Measurements from ENCODE around the gene ESR2.
"Not testable (repeated sequence)": the region's sequence is repeated elsewhere in the genome, so short reads cannot be mapped to it uniquely, and the experiment has no call there.

ESR2 gene

DNA sequence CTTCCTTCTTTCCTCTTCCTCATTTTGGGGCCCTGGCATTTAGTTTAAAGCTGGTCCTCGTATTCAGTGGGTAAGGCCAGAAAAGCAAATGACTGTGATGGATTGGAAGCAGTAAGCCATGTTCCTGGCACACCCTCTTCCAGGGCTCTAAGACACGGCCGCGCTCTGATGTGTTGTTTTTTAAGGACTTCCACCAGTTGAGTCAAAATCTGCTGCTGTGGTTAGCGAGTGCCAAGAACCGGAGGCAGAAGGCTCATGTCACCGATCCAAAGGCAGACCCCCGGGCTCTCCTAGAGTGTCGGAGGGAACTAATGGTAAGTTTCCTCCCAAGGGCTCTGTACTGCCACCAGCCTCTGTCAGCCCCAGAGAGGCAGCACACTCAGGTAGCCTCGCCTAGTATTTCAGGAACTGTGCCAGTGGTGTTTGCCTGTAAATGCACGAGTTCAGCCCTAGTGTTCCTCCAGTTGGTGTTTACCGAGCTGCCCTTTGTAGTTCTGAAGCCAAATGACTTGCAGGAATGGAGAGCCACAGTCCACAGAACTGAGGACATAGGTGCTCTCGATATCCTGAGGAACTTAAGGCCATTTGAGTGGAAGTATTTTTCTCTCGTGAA, 72.7 kb downstream of the ESR2 start:
- DNase-seq (ENCODE audit: low read depth in 3 of 3): no peak

DNA sequence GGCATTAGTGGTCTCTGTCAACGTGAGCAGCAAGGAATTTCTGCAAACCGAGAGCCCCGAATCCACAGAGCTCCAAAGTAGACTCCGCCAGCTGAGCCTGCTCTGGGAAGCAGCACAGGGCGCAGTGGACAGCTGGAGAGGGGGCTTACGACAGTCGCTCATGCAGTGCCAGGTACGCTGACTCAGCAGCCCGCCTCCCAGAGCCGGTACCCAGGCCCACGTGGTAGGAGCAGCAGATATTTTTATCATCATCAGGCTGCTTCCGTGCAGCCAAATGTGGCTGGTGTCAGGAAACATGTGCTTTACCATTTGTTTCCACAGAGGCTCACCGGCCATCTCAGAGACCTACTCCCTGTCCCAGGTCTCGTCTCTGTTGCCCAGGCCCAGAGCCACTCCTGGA, 73.7 kb downstream of the ESR2 start:
- no peak for DNase-seq (ENCODE audit: low read depth in 3 of 3)

DNA sequence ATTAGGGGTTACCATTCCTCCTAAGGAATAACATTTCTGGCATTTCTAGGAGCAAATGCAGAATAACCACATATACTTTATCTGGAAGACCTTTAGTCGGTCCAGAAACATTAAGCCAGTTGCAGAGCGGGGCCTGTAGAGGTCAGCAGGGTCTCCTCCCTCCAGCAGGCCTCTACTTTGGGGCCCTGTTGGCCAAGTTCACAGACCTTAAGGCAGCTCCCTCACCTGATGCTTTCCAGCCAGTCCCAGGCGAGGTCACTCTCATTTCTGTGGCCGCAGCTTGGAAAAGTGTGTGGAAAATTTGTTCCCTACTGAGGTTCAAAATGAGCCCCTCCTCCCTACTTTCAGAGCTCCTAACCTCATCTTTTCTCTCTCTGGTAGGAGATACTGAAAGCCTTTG, 74.1 kb downstream of the ESR2 start:
- no peak for DNase-seq (ENCODE audit: low read depth in 3 of 3)

DNA sequence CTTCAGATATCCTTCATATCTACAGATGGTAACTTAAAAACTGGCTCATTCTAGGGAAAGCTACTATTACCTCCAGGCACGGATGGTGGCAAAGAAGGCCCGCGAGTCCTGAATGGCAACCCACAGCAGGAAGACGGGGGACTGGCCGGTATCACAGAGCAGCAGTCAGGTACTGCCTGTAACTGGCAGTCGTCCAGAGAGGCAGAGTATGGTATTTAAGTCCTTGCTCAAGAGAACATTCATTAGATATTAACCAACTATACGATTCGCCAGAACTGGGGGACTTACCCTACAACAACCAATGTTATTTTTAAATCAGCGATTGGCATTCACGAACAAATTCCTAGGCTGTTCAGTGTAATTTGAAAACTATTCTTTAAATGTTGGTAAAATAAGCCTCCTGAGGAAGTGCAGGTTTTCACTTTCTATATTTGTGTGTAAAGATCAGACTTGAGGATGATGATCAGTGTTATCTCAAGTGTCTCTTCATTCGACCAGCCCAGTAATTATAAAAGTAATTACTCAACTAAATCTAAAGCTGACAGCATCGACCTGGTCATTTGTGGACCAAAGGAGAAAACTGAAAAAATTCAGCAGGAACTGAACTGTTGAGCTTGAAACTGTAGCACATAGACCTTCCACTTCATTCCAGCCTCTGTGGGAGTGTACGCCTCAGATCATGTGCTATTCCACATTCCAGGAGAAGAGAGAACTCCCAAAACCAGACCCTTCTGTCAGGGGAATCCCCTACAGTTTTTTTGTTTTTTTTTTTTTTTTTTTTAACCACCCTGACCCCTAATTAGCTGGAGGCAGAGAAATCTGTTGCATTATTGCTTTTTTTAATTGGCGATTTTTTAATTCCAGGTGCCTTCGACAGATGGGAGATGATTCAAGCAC, 75.6 kb downstream of the ESR2 start:
- no peak for DNase-seq (ENCODE audit: low read depth in 3 of 3)

DNA sequence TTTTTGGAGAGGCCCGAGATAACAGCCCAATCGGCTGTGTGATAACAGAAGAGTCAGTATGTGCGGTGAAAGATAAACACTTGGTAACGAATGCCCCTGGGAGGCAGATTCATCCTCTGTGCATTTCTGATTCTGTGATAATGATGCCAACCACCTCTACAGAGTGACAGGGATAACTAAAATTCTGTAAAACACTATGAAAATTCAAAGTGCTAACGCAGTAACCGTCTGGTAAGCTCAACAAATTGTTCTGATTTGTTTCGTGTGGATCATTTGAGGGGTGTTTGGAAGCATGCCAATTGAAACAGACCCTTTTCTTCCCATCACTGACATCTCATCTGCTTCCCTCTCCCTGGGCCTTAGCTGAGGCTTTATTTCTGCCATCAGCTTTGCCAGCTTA, 76.3 kb downstream of the ESR2 start:
- DNase-seq (ENCODE audit: low read depth in 3 of 3): no peak

DNA sequence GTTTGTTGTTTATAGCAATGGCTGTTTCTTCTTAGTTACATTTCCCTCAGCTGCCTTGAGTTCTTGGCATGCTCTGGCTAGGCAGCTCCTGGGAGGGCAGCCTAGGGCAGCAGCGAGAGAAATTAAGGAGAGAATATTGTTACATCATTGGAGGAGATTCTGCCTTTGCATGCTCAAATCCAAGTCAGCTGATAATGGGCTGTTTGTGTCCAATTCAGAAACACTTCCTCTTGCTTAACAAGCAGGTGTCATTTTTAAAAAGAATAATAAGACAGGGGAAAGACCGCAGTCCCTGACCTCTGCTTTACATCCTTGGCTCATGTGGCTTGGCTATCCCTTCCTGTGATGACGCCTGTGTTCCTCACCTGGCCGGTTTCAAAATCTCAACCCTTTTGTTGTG, 76.9 kb downstream of the ESR2 start:
- no peak for DNase-seq (ENCODE audit: low read depth in 3 of 3)

DNA sequence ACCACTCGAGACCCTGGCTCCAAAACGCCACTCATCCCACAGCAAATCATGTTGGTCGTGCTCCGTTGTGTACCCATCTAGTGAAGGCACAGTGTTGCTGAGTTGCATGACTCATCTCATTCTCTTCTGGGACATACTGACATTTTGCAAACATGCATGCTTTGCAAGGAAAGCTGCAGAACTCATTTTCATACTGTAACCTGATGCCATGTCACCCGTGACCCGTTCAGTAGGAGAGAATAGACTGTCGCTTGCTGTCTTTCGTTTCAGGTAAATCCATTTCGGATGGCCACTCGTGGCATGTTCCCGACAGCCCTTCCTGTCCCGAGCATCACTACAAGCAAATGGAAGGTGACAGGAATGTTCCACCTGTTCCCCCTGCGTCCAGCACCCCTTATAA, 78.2 kb downstream of the ESR2 start:
- no peak for DNase-seq (ENCODE audit: low read depth in 3 of 3)

DNA sequence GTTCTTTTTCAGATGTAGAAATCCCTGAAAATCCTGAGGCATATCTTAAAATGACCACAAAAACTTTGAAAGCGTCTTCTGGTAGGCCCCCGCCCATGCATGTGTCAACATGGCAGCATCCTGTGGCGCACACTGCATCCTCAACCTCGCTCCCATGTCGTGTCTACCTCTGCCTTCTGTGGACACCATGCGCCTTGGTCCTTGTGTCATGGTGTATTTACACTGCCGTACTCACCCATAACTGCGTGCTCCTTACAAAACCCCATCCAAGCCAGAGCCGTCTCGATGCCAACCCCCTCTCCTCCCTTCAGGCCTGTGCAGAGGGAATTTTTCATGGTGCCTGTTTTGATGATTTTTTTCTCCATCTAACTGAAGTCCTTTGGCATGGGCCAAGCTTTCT, 78.9 kb downstream of the ESR2 start:
- DNase-seq (ENCODE audit: low read depth in 3 of 3): no peak

DNA sequence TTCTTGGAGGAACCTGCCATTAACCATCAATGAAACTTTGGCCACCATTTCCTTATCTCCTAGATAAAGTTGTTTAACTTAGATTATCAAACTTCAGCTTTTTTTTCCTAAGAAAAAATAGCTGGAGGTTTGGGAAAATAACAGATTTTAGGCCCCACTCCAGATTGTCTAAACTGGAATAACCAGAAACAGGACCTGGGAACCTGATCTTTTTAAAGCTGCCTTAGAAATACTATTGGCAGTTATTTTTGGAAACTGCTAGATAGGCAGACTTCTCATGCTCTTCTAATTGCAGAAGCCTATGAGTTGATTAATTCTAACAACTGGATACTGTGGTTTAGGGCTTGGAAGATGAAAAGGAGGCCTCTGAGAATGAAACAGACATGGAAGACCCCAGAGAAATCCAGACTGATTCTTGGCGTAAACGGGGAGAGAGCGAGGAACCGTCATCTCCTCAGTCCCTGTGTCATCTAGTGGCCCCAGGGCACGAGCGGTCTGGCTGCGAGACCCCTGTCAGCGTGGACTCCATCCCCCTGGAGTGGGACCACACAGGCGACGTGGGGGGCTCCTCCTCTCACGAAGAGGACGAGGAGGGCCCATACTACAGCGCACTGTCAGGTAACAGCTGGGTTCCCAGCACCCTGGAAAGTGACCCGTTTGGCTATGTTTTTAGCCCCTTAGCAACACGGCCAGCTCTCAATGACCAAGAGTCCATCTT, 80.2 kb downstream of the ESR2 start:
- no peak for DNase-seq (ENCODE audit: low read depth in 3 of 3)

DNA sequence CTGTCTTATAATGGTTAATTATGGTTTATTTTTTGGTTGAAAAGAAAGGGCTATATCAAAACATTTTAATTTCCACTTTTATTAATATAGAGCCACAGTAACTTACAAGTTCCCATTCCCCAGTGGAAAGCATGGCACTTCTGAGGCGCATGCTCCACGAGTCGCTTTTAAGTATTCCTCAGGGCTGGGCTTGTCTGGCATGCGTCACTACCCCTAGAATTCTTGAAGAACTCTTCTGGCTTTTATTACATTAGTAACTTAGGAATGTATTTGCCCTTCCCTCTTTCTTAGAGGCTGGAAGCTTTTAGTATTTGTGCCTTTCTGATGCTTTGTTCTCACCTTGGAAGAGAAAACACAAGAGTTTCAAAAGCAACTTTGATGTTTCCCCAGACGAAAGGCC, 81.1 kb downstream of the ESR2 start:
- DNase-seq (ENCODE audit: low read depth in 3 of 3): no peak

DNA sequence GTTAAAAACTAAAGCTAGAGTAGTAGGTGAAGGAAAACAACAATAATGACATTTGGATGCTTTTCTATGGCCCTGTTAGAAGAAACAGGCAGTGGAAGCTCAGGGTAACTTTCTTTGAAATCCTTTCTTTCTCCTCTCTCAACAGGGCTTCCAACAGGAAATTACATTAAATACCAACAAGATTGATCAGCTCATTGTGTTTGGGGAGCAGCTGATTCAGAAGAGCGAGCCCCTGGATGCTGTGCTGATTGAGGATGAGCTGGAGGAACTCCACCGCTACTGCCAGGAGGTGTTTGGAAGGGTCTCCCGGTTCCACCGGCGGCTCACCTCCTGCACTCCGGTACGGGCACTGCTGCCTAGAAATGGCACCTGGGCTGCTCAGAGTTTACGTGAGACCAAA, 81.5 kb downstream of the ESR2 start:
- DNase-seq (ENCODE audit: low read depth in 3 of 3): no peak

DNA sequence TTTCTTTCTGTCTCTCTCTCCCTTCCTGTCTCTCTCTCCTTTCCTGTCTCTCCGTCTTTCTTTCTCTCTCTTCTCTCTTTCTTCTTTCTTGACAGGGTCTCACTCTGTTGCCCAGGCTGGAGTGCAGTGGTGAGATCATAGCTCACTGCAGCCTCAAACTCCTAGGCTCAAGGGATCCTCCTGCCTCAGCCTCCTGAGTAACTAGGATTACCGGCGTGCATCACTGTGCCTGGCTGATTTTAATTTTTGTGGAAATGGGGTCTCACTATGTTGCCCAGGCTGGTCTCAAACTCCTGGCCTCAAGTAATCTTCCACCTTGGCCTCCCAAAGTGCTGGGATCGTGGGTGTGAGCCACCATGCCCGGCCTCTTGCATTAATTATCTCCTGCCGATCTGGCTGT, 83.3 kb downstream of the ESR2 start:
- DNase-seq (ENCODE audit: low read depth in 3 of 3): not testable (repeated sequence)

DNA sequence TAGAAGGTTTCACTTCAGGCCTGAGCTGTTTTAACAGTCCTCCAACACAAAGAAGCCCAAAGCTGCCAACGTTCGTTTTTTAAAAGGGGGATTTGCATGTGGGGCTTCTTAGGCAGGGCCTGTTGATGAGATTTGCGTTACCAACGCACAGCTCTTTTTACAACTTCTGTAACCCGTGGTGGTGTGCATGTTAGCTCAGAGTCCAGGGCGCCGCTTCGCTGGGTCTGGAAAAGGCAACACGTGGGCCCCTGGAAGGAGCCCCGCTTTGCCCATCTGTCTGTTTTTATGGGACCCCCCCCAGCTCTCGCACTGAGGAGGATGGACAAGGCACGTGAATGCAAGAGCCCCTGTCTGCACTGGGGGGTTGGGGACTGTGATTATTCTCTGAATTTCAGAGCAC, 84.0 kb downstream of the ESR2 start:
- no peak for DNase-seq (ENCODE audit: low read depth in 3 of 3)

DNA sequence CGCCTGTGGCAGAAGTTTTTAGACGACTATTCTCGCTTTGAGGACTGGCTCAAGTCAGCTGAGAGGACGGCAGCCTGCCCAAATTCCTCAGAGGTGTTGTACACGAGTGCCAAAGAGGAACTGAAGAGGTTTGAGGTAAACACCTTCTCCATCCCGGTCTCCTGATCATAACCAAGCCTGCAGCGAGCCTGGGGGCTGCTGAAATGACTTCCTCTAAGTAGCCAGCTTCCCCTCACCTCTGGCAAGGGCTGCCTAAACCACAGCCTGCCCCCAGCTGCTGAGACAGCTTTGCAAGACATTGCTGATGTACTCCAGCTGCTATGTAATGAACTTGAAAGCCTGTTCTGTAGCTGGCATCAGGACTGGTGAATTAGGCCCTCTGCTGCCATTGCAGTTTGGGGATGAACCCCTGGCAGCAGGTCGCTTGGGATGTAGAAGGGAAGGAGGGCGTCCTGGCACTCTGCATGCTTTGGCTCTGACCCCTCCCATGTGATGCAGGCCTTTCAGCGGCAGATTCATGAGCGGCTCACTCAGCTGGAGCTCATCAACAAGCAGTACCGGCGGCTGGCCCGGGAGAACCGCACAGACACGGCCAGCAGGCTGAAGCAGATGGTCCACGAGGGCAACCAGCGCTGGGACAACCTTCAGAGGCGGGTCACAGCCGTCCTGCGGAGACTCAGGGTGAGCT, 84.6 kb downstream of the ESR2 start:
- no peak for DNase-seq (ENCODE audit: low read depth in 3 of 3)

DNA sequence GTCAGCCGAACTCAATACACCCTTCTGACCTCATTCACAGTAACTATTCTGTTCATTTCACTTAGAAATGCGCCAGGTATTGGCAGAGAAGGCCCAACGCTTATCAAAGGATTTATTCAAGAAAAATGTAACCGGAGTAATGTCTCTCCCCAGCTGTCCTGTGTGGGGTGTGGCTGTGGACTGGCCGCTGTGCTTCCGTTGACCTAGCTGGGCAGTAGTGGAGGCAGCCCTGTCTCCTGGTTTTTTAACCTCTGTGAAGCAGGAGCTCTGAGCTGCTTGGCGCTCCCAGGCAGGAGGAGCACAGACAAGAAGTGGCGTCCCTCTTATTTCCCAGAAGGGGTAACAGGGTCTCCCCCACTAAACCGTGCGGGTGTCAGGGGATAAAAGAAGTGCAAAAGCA, 85.2 kb downstream of the ESR2 start:
- no peak for DNase-seq (ENCODE audit: low read depth in 3 of 3)

DNA sequence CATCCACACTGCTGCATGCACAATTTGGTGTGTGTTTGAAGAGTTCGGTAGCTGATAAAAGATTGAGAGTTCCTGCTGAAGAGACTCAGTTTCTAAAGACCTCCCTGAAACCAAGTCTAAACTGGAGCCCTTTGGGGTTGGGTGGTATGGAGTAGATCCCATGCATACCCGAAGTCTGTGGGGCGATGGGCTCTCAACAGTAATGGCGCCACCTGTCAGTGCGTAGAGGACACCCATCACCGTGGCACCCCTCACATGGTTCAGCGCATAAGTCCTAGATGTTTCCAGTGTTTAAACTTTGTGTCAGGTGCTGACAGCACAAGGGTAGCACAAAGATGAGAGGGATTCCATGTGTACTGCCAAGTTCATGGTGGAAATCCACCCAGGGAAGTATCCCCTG, 85.9 kb downstream of the ESR2 start:
- DNase-seq (ENCODE audit: low read depth in 3 of 3): no peak

DNA sequence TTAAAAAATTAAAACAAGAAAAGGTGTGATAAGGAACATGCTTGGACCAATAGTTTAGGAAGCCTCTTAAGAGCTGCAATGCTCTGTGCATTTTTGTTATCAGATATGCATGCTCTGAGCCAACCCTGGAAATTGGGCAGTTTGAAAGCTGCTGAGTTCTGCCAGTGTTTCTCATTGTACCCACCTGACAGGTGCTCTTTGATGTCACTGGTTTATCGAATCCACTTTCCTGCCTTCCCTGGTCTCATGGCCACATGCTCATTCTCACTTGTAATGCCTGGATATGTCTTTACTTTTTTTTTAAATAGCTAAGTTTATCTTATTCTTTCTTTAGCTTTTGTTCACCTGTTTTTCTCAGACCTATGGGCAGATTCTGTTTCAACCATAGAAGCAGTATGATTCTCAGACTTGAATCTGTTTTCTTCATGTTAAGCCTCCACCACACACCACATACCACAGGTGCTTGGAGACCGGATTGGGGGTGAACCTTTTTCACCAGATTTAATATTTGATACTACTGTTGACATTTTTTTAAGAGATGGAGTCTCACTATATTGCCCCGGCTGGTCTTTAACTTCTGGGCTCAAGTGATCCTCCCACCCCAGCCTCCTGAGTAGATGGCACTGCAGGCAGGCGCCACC, 90.7 kb downstream of the ESR2 start:
- no peak for DNase-seq (ENCODE audit: low read depth in 3 of 3)

DNA sequence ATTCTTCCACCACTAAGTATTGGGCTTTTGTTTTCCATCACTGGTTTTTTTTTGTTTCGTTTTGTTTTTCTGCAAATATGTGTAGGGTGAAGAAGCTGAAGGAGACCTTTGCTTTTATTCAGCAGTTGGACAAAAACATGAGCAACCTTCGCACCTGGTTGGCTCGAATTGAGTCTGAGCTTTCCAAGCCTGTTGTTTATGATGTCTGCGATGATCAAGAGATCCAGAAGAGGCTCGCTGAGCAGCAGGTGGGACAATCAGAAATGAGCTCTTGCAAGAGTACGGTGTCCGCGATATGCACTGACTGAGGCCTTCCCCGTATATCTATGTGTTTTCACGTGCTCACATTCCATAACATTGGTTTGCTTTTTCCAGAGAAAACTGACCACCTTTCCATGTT, 91.5 kb downstream of the ESR2 start:
- no peak for DNase-seq (ENCODE audit: low read depth in 3 of 3)

DNA sequence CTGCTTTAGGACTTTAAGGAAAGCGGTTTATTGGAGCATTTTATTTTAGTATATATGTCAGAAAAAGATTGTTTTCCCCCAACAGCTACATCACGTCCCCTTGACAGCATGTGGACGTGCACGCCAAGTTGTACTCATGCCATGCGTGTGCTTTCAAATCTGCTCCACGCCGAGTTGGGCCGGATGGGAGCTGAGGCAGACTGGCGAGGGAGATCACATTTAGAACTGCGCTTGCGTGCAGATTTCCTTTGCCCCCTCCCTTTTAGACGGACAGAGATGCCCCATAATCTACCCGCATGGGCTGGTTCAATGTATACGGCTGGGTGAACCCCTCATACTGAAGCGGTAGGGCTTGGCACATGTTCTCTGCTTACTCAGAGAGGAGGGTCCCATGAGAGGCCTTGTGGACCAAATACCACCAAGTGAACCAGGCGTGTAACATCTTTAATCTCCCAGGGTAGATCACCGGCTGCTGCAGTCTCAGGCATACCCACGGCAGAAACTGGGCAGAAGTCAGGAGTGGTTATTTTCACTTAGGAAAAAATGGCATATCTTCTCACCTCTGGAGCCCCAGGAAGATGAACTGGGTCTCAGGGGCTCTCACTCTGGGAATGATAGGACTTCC, 92.1 kb downstream of the ESR2 start:
- no peak for DNase-seq (ENCODE audit: low read depth in 3 of 3)

DNA sequence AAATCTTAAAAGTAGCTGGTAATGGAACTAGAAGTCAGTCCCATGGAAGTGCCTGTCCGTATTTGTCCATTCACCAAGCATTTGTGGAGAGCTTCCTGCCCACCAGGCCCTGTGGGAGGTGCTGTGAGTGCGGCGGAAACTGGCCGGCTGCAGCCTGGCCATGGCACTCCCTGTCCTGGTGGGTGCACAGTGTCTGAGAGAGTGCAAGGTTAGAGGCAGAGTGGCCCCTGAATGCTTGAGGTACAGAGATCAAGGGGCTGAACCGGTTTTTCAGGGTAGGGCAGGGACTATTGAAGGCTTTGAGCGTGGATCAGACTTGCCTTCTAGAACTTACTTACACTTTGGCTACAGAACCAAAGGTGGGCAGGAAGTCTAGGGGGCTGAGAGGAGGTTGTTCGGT, 92.9 kb downstream of the ESR2 start:
- no peak for DNase-seq (ENCODE audit: low read depth in 3 of 3)

DNA sequence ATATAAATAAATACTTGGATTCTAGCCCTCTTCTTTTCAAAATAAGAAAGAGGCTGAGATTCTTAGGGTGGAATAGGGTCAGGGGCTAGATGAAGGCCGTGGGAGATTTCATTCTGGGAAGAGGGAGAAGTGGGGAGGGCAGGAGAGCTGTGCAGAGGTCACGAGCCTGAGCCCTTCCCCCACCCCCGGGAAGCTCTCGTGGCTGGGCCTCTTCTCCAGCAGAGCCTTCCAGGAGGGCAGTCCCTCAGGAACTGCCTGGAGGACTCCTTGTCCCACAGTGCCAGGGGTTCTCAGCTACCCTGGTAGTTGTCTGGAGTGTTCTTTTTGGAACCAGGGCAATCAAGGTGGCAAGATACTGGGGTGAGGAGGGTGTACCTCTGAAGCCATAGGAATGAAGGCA, 94.0 kb downstream of the ESR2 start:
- DNase-seq (ENCODE audit: low read depth in 3 of 3): no peak
